Subcutaneous adipose tissue (tissue), 4 donors: ENCODE results near the gene OLFML2A. TPM values are rescaled to one million over a fixed set of nuclear protein-coding genes. Genes with fewer than 3 reads are reported as not detected.

Experiments used
- total RNA-seq, 4 donors: library from RNA; depleted of rRNA; stranded (reverse); fragments of >200 nt; gene quantifications; one replicate each; pipeline ENCODE4 v1.1.0, GENCODE V29; 2016
- TF ChIP-seq, protein P1 (sequence below): fragments of 450-650 bp; IDR thresholded peaks from one replicate; pipeline ENCODE4 v1.5.1; 2016; ENCODE audit warnings: low read depth, mild to moderate bottlenecking, control low read depth, antibody characterized with exemption, moderate library complexity

The OLFML2A gene
- total RNA-seq, 4 donors from 2014 or later = 6.7 to 38.2 (median 12.5) TPM

DNA sequence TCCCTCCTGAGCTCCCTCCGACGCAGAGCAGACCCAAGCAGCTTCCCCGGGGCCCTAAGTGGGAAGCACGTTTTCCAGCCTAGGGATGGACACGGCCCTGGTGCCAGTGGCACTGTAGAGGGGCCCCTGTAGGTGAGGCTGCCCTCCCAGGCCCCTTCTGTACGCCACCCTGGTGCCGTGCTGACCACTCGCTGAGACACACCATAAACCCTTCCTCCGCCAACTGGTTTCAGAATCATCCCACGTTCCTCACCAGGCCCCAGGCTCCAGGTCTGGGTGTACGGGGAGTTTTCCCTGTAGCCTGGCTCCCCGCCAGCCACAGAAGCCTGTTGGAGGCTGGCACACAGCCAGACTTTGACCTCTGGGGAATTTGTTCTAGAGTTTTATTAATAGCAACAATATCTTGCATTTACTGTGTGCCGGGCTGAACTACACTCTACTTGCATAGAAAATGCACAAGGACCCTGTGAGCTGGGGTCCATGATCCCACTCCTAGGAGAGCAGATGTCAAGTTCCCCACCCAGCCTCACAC is 58.2 kb downstream of the OLFML2A start:
- TF ChIP-seq, protein P1, sequence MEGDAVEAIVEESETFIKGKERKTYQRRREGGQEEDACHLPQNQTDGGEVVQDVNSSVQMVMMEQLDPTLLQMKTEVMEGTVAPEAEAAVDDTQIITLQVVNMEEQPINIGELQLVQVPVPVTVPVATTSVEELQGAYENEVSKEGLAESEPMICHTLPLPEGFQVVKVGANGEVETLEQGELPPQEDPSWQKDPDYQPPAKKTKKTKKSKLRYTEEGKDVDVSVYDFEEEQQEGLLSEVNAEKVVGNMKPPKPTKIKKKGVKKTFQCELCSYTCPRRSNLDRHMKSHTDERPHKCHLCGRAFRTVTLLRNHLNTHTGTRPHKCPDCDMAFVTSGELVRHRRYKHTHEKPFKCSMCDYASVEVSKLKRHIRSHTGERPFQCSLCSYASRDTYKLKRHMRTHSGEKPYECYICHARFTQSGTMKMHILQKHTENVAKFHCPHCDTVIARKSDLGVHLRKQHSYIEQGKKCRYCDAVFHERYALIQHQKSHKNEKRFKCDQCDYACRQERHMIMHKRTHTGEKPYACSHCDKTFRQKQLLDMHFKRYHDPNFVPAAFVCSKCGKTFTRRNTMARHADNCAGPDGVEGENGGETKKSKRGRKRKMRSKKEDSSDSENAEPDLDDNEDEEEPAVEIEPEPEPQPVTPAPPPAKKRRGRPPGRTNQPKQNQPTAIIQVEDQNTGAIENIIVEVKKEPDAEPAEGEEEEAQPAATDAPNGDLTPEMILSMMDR = no peak

DNA sequence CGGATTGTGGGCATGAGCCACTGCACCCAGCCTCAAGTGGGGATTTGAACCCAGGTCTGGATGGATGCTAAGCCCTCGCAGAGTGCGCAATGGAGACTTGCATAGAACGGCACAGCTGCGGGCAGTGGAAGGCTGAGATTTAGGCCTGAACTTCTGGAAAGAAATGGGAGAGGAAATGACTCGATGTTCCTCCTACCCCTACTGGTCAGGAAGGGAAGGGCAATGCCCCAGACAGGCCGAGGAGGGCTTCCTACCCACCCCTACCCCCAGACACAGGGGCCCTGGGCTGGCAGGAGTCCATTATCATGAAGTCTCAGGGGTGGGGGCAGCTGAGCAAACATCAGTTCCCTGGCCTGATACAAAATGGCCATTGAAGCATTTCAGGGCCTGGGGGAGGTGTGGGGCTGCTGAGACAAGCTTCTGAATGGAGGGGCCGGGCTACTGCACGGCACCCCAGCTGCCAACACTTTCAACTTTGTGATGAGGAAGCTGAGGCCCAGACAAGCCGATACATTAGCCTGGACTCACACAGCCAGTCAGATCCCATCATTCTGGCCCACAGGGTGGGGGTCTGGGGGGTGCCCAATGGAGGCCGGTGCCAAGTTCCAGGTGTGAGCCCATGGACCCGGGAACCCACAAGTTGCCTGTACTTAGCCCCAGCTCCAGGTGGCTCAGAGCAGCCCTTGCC is 62.8 kb downstream of the OLFML2A start:
- TF ChIP-seq, protein P1 = no peak

DNA sequence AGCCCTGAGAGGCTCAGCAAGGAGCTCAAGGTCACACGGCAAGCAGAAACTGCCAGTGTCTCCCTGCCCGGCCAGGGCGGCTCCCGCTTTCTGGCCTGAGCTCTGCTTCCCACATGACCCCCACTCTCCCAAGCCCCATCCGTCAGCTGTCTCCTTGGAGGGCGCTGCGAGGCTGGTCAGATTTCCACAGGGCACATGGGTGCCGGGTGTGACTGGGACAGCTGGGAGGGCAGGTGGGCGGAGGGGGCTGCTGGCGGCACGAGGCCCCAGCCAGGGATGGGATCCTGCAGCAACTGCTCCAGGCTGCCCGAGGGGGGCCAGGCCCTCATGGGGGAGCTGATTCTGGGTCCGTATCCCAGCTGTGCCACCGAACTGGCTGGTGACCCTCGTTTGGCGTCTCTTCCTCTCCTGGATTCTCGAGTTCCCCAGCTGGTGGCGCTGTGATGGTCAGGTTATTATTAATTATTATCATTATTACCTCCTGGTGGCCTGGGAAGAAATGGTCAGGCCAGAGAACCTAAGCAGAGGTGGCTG is 63.4 kb downstream of the OLFML2A start:
- TF ChIP-seq, protein P1 = no peak

DNA sequence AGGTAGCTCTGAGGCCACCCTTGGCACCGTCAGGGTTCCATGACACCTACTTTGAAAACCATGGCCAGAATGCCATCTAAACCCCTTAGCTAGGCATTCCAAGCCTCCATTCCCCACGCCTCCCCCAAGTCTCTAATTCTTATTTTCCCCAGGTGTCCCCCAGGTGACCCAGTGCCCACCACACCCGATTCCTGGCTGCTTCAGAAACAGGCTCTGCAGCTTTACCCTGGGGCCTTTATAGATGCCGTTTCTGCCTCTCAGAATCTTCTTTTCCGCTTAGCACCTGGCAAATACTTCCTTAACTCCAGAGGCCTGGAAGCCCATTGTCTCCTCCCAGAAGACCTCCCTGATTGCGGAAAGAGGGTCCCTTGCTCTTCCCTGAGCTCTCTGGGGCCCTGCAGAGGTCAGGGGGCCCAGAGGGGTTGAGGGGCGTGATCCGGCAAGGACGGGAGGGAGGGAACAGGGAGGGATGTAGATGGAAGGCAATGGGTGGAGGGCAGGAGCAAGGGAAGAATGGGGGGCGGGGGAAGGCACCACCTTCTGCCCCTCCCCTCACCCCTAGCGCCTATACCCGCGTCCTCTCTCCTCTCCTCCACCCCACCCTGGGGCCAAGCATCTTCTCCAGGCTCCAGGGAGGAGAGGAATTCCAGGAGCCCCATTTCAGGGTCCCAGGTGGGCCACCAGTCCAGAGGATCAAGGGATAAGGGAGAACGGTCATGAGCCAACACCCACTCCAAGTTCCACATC is 64.3 kb downstream of the OLFML2A start:
- TF ChIP-seq, protein P1 = no peak

DNA sequence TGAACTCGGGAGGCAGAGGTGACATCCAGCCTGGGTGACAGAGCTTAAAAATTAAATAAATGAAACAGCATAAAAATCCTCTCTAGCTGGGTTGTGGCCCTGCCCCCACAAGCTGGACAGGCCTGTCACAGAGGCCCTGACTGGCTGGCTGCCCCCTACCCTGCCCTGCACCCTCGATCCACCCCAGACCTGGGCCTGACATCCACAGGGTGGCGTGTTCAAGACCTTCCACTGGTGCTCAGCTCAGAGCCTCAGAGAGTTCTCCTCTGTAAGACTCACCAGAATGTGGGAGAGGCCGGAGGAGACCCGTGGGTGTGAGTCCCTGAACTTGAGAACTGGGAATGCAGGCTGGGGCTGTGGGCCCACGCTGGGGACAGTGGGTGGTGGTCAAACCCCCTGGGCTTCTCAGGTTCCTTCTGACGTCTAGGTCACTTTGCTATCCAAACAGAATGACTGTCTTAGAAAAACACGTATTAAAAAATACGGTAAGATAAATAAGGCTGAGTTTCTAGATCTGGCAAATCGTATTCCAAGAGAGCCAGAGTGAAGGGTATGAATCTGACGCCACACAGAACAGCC is 66.6 kb downstream of the OLFML2A start:
- TF ChIP-seq, protein P1 = no peak

DNA sequence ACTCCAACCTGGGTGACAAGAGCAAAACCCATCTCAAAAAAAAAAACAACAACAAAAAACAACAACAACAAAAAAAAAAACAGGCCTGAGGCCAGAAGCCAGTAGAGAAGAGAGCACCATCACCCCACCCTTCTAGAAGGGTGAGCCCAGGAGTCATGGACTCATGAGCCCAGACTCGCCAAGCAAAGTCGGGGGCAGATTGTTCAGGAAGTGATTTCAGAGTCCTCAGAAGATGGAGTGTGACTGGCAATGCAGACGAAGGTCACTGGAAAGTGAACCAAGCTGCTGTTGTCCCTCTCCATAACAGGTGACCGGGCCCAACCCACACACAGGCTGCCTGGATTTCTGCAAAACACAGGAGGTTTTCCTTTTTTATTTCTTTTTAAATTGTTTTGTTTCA is 67.4 kb downstream of the OLFML2A start:
- TF ChIP-seq, protein P1 = no peak

DNA sequence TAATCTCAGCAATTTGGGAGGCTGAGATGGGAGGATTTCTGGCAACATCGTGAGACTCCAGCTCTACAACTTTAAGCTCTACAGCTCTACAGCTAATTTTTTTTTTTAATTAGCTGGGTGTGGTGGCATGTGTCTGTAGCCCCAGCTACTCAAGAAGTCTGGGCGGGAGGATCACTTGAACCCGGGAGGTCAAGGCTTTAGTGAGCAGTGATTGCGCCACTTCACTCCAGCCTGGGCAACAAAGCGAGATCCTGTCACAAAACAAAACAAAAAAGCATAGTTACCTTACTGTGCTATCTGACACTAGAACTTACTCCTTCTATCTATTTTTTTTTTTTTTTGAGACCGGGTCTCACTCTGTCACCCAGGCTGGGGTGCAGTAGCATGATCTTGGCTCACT is 70.0 kb downstream of the OLFML2A start:
- TF ChIP-seq, protein P1 = no peak
